ENCODE measurements around the gene RB1.

- TF ChIP-seq, protein P1, sequence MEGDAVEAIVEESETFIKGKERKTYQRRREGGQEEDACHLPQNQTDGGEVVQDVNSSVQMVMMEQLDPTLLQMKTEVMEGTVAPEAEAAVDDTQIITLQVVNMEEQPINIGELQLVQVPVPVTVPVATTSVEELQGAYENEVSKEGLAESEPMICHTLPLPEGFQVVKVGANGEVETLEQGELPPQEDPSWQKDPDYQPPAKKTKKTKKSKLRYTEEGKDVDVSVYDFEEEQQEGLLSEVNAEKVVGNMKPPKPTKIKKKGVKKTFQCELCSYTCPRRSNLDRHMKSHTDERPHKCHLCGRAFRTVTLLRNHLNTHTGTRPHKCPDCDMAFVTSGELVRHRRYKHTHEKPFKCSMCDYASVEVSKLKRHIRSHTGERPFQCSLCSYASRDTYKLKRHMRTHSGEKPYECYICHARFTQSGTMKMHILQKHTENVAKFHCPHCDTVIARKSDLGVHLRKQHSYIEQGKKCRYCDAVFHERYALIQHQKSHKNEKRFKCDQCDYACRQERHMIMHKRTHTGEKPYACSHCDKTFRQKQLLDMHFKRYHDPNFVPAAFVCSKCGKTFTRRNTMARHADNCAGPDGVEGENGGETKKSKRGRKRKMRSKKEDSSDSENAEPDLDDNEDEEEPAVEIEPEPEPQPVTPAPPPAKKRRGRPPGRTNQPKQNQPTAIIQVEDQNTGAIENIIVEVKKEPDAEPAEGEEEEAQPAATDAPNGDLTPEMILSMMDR (IDR thresholded peaks at IDR 0.05) = no peak
- TF ChIP-seq POLR2A (IDR thresholded peaks at IDR 0.05) = no peak
These were observed 190.3 kb downstream of the RB1 start for GRCh38 chr13:48493851-48494250.
